Right atrium auricular region (tissue), 2 donors: ENCODE data around the gene CCN6. TPM values are rescaled to one million over a fixed set of nuclear protein-coding genes. Genes with fewer than 3 reads are reported as not detected.

Source experiments
- DNase-seq: peaks from one replicate; pipeline ENCODE4 v3.0.0-alpha.2; 2019; ENCODE audit warnings: low spot score
- H3K27ac ChIP-seq, 2 donors: fragments of 200-600 bp; sonication (generic); 1 replicate in 1 of 2; 2 replicates in 1 of 2; pipeline ENCODE4 v1.5.1; 2016 to 2019
- H3K27me3 ChIP-seq, 2 donors: fragments of 200-600 bp; sonication (generic); one replicate each; pipeline versions ENCODE4 v1.5.1 to v1.6.0; 2017 to 2019
- H3K36me3 ChIP-seq: fragments of 200-600 bp; sonication (generic); one replicate; pipeline ENCODE4 v1.5.1; 2016
- H3K4me1 ChIP-seq, 2 donors: fragments of 200-600 bp; sonication (generic); one replicate each; pipeline versions ENCODE4 v1.5.1 to v1.6.0; 2017 to 2019
- H3K4me3 ChIP-seq, 2 donors: fragments of 200-600 bp; sonication (generic); 1 replicate in 1 of 2; 2 replicates in 1 of 2; pipeline ENCODE4 v1.5.1; 2017 to 2019; ENCODE audit warnings: mild to moderate bottlenecking in 1 of 2, moderate library complexity in 1 of 2
- H3K9me3 ChIP-seq, 2 donors: fragments of 200-600 bp; sonication (generic); one replicate each; pipeline ENCODE4 v1.5.1; 2019
- total RNA-seq, 2 donors: library from RNA; depleted of rRNA; stranded (reverse); fragments of >200 nt; gene quantifications; one replicate each; pipeline ENCODE4 v1.1.0, GENCODE V29; 2016
- TF ChIP-seq, protein P1 (sequence below), 2 donors: fragments of 200-600 bp; sonication (generic); IDR thresholded peaks; one replicate each; pipeline ENCODE4 v1.5.1; 2019; ENCODE audit warnings: antibody characterized with exemption in 2 of 2

CCN6 gene
- total RNA-seq, 2 donors from 2014 or later: not detected

DNA sequence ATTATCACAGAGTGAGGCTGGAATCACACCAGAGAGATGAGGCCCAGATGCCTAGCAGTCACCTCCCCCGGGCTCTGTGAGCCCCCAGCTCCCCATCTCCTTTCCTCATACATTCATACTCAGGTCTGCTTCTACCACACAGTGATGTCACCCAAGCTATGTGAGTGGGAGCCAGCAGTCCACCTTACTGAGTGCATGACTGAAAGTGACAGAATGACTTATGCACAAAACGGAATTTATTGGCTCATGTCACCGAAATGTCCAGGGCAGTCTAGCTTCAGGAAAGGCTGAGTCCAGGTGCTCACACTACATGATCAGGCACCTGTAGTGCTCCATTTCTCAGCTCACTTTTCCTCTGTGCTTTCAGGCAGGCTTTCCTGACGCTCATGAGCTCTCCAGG, 36.7 kb upstream of the CCN6 start:
- no peaks in the 10 kb centered on the region for H3K36me3 ChIP-seq
- H3K27me3 ChIP-seq: no peaks in the 10 kb centered on the region
- DNase-seq: no peak
- H3K4me3 ChIP-seq: no peak overlapping the region
- TF ChIP-seq, protein P1, sequence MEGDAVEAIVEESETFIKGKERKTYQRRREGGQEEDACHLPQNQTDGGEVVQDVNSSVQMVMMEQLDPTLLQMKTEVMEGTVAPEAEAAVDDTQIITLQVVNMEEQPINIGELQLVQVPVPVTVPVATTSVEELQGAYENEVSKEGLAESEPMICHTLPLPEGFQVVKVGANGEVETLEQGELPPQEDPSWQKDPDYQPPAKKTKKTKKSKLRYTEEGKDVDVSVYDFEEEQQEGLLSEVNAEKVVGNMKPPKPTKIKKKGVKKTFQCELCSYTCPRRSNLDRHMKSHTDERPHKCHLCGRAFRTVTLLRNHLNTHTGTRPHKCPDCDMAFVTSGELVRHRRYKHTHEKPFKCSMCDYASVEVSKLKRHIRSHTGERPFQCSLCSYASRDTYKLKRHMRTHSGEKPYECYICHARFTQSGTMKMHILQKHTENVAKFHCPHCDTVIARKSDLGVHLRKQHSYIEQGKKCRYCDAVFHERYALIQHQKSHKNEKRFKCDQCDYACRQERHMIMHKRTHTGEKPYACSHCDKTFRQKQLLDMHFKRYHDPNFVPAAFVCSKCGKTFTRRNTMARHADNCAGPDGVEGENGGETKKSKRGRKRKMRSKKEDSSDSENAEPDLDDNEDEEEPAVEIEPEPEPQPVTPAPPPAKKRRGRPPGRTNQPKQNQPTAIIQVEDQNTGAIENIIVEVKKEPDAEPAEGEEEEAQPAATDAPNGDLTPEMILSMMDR (IDR thresholded peaks at IDR 0.05): no peak
- H3K27ac ChIP-seq: peak overlapping the region; percentile 10 to 77
- no peaks in the 10 kb centered on the region for H3K9me3 ChIP-seq
- H3K4me1 ChIP-seq: peaks cover 0 to 36% of the 10 kb centered on the region in 2 donors

DNA sequence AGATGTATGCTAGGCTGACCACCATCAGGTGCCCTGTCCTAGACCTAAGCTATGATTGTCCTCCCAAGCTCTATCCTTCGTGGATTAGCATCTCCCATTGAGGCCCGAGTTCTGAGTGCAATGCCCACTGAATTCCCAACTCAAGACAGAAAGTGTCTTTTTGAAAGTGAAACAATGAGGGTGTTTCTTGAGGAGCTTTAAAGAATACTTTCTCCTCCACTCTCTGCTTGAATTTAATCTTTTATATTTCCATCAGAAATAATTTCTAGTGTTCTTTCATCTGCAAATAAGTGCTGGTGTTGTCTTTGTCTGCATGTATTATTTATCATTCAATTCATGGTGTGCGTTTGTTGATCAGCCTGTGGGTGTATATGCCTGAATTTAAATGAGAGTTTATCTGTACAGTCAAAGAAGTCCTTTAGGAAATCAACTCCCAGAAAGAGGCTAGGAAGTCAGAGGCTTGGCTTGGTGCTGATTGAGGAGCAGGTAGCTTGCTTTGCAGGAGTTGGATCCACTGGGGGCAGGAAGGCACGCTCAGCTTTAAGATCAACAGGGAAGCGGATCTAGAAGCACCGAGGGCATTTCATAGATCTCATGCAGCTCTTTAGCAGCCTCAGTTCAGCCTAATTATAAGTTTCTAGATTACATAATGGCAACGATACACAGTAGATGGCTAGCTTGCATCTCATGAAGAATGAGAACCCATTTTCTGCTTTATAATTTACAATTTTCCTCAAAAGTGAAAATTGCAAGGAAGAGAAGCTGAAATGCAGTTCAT, 36.0 kb upstream of the CCN6 start:
- no peak overlapping the region for H3K4me3 ChIP-seq
- DNase-seq: no peak
- no peaks in the 10 kb centered on the region for H3K27me3 ChIP-seq
- no peaks in the 10 kb centered on the region for H3K9me3 ChIP-seq
- peak overlapping the region; percentile 40 to 77 for H3K27ac ChIP-seq
- H3K36me3 ChIP-seq: no peaks in the 10 kb centered on the region
- TF ChIP-seq, protein P1 (IDR thresholded peaks at IDR 0.05): no peak
- H3K4me1 ChIP-seq: peaks cover 0 to 36% of the 10 kb centered on the region in 2 donors

DNA sequence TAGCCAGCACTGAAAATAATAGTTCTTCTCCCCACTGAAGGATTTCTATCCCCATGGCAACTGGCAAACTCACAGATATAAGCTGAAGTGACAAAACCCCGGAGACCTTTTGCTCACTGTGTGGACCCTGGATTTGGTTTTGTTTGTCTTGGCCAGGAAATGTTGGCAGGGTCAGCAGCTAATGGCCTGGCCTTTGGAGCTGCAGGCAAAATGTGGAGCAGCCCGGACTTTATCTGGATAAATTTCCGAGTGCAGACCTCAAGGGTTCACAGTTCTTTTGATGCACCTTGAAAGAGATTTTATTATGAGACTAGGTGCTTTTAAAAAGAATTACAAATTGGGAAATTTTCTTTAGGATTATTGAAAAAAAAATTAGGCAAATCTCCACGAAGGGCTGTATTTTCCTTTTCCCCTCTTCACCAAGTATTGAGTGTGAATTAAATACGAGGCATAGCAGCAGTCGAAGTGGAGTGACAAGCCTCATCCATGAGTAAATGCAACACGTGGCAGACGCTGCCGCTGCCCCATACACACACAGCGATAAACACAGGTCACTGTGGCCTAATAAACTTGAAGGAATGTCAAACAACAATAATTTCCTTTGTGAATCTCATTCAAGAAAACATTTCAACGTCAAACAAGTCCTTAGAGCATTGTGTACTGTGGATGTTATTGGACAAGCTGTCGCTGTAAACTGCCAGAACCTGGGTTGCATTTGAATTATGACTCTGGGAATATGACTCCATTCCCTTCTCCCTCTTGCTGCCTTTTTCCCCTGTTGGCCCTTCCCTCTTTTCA, 35.1 kb upstream of the CCN6 start:
- TF ChIP-seq, protein P1 (IDR thresholded peaks at IDR 0.05): no peak
- H3K9me3 ChIP-seq: peaks cover 0 to 5% of the 10 kb centered on the region in 2 donors
- no peaks in the 10 kb centered on the region for H3K27me3 ChIP-seq
- no peaks in the 10 kb centered on the region for H3K36me3 ChIP-seq
- DNase-seq: peak; percentile 87
- H3K4me3 ChIP-seq: no peak overlapping the region
- H3K27ac ChIP-seq: peak overlapping the region; percentile 40 to 77
- peaks cover 0 to 35% of the 10 kb centered on the region in 2 donors for H3K4me1 ChIP-seq

DNA sequence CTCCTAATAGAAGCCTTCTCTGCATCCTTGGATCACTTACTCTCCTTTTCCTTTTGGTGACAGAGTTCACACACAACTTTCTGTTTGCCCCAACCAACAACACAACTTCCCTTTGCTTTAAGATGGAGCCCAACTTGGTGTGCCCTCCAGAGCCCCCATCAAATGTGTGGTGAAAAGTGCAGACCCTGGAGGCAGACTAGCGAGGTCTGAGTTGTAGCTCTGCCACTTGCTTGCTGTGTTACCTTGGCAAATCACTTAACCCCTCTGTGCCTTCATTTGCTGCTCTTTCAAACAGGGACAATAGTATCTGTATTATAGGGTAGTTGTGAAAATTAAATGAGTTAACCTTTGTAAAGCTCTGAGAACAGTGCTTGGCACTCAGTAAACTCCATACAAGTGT, 34.3 kb upstream of the CCN6 start:
- DNase-seq: no peak
- Histone ChIP-seq H3K27ac (peak overlapping the region; percentile 8 to 77), H3K9me3 (peaks cover 0 to 7% of the 10 kb centered on the region in 2 donors), H3K36me3 (no peaks in the 10 kb centered on the region), H3K4me1 (peaks cover 0 to 27% of the 10 kb centered on the region in 2 donors), H3K27me3 (no peaks in the 10 kb centered on the region), H3K4me3 (no peak overlapping the region)
- TF ChIP-seq, protein P1 (IDR thresholded peaks at IDR 0.05): no peak

DNA sequence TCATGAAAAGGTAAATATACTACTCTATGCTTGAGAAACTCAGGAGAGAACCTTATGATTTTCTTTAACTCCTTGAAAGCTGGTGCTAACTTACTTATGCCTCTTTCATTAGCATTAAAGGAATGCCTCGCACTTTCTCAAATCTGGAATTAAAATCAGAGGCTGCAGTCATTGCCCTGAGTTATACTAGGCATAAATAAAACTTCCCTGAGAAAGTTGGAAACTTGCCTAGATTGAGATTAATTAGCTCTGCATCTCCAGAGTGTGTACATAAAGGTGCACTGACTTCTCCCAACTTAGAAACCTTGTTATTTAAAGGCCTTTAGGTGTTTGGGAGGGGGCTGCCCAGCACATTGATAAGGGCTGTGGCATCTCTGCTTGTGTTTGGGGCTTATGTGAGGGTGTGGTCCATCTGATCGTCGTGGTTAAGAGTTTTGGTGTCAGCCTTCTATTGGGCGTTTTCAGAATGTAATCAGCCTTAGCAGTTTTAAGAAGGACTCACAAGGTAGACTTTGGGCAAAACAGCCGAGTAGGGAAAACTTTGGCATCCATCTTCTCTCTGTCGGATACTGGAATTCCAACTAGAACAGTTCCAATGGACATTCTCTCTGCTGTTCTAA, 32.1 kb upstream of the CCN6 start:
- H3K27me3 ChIP-seq: no peaks in the 10 kb centered on the region
- TF ChIP-seq, protein P1 (IDR thresholded peaks at IDR 0.05): no peak
- H3K27ac ChIP-seq: no peak overlapping the region
- H3K36me3 ChIP-seq: no peaks in the 10 kb centered on the region
- peaks cover 0 to 7% of the 10 kb centered on the region in 2 donors for H3K9me3 ChIP-seq
- no peak for DNase-seq
- H3K4me1 ChIP-seq: peaks cover 0 to 22% of the 10 kb centered on the region in 2 donors
- H3K4me3 ChIP-seq: no peak overlapping the region
